Dendritic cell treated with granulocyte-macrophage colony-stimulating factor and Interleukin-4, amounts not matched to agents 40 ng/mL and 50 ng/mL, for 4 days (primary cell): ENCODE results near the gene TSPAN5.

Experiments
- H3K27ac Mint-ChIP-seq: one replicate; pipeline ENCODE4 v1.8.0; 2022; ENCODE audit warnings: mild to moderate bottlenecking, mixed read lengths
- H3K27me3 Mint-ChIP-seq: one replicate; pipeline ENCODE4 v1.8.0; 2022; ENCODE audit warnings: mild to moderate bottlenecking, mixed read lengths
- H3K36me3 Mint-ChIP-seq: one replicate; pipeline ENCODE4 v1.8.0; 2022; ENCODE audit warnings: low read depth, mixed read lengths
- H3K4me1 Mint-ChIP-seq: one replicate; pipeline ENCODE4 v1.8.0; 2022; ENCODE audit warnings: low read depth, mixed read lengths
- H3K4me3 Mint-ChIP-seq: one replicate; pipeline ENCODE4 v1.8.0; 2022; ENCODE audit warnings: mild to moderate bottlenecking, moderate library complexity, mixed read lengths
- H3K9me3 Mint-ChIP-seq: one replicate; pipeline ENCODE4 v1.8.0; 2022; ENCODE audit warnings: mixed read lengths
- intact Hi-C: fragments of 100-400 bp; cut with micrococcal nuclease; formaldehyde crosslinking; loops from one replicate; pipeline ENCODE4 v1.15.0; 2022

Gene TSPAN5

DNA sequence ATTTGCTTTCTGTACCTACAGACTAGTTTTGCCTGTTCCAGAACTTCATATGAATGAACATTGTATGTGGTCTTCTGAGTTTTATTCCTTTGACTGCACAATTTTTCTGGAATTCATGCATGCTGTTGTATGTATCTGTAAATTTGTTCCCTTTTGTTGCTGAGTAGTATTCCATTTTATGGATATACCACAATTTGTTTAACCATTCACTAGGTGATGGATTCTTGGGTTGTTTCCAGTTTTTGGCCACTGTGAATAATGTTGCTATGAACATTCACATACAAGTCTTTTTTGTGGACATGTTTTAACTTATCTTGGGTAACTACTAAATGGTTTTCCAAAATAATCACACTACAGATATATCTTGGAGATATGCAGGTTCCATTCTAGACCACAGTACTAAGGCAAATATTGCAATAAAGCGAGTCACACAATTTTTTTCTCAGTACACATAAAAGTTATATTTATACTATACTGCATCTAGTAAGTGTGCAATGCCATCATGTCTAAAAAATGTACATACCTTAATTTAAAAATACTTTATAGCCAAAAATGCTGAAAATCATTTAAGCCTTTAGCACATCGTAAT is 58.7 kb downstream of the TSPAN5 start:
- no peak overlapping the region for H3K4me3 Mint-ChIP-seq
- no peaks in the 10 kb centered on the region for H3K4me1 Mint-ChIP-seq
- no peaks in the 10 kb centered on the region for H3K36me3 Mint-ChIP-seq
- no peak overlapping the region for H3K27ac Mint-ChIP-seq
- intact Hi-C loops, result no loop called here
- H3K9me3 Mint-ChIP-seq, result peaks cover 38% of the 10 kb centered on the region
- no peaks in the 10 kb centered on the region for H3K27me3 Mint-ChIP-seq

DNA sequence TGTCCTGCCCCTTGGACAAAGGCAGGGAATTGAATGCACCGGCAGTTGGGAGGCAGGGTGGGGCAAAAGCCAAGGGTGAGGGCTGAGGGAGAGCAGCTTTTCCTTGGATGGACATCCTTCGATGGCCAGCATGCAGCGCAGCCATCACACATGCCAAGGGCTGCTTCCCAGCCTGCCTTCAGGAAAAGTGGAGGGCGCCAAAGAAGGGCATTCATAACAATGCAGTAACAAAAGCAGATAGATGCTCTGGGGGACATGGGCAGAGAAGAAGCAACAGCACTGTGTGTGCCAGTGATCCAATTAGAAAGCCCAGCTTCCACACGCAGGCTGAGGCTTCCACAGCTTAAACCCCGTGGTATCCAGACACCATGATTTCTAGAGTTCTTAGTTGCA is 71.5 kb downstream of the TSPAN5 start:
- Mint-ChIP-seq H3K4me3 (no peak overlapping the region), H3K9me3 (no peaks in the 10 kb centered on the region), H3K36me3 (no peaks in the 10 kb centered on the region), H3K27ac (no peak overlapping the region), H3K27me3 (no peaks in the 10 kb centered on the region), H3K4me1 (no peaks in the 10 kb centered on the region)
- intact Hi-C loops, result no loop called here

DNA sequence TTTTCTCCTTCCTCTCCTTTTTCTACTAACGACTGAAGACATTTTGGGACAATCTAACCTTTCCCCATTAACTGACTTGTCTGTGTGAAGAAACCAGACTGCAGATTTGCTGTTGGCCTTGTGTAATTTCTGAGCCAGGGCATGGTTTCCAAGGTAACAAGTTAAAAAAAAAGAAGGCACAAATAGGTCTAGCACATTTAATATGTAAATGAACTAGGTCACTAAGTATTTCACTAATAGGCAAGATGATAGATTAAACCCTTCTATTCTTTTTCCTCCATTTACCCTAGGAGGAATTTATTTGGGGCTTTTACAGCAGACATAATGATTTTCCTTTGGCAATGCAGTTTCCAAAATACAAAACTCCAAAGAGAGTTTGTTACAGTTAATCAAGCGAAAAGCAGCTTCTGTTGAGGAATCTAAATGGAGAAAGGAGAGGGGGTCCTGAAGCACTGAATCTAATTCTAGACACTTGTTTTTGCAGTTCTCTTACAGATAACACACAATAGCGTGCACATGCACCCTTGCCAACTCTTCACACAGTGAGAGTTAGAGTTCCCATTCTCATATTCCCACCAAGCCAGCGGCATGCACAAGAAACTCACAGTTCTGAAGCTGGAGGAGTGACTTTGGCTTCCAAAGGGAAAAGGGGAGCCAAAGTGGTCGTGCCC is 72.0 kb downstream of the TSPAN5 start:
- Mint-ChIP-seq H3K27me3 (no peaks in the 10 kb centered on the region), H3K27ac (no peak overlapping the region), H3K36me3 (no peaks in the 10 kb centered on the region), H3K4me1 (no peaks in the 10 kb centered on the region), H3K4me3 (no peak overlapping the region), H3K9me3 (no peaks in the 10 kb centered on the region)
- intact Hi-C loops, result no loop called here

DNA sequence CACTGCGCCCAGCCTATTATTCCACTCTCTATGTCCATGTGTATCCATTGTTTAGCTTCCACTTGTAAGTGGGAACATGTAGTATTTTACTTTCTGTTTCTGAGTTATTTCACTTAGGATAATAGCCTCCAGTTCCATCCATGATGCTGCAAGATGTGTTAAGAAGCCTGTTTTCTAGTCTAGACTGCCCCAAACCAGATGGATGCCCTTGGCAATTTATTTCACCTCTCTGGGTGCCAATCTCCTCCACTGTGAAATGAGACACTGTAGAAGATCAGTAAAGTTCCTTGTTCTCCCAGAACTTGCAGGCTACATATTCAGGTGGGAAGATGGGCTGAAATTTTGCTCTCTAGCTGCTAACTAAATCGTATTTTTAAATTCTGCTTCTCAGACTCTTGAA is 72.8 kb downstream of the TSPAN5 start:
- intact Hi-C loops, result no loop called here
- H3K27ac Mint-ChIP-seq, result no peak overlapping the region
- H3K4me3 Mint-ChIP-seq, result no peak overlapping the region
- peaks cover 2% of the 10 kb centered on the region for H3K4me1 Mint-ChIP-seq
- no peaks in the 10 kb centered on the region for H3K36me3 Mint-ChIP-seq
- H3K9me3 Mint-ChIP-seq, result no peaks in the 10 kb centered on the region
- no peaks in the 10 kb centered on the region for H3K27me3 Mint-ChIP-seq

DNA sequence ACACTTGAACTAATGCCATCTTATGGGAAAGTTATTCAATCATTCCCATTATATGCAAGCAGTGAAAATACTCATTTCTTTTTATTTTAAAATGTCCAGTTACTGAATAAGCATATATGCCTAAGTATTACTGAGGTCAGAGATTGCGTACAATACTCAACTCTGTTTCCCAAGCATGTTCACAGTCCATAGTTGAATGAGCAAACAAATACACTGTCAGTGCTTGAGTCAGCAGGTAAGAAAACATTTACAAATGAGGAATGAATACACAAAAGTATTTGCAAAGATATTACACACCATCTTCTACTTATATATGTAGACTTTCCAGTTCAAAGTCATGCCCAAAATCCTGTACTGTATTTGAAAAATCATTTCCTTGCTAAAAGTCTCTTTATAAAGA is 74.1 kb downstream of the TSPAN5 start:
- Mint-ChIP-seq H3K27ac (no peak overlapping the region), H3K9me3 (no peaks in the 10 kb centered on the region), H3K27me3 (no peaks in the 10 kb centered on the region), H3K4me3 (no peak overlapping the region), H3K36me3 (no peaks in the 10 kb centered on the region), H3K4me1 (peaks cover 7% of the 10 kb centered on the region)
- intact Hi-C loops, result no loop called here

DNA sequence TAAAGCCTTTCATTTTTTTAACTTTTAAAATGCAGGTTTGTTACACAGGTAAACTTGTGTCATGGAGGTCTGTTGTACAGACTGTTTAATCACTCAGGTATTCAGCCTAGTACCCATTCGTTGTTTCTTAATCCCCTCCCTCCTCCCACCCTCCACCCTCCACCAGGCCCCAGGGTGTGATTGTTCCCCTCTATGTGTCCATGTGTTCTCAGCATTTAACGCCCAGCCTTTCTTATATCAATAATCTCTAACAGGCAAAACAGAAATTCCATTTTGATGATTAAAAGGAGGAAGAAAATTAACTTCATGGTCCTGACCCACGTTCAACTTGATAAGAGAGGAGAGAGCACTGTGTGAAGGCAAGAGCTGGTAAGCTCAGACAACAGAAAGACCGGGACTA is 75.1 kb downstream of the TSPAN5 start:
- Mint-ChIP-seq H3K4me3 (no peak overlapping the region), H3K4me1 (peaks cover 7% of the 10 kb centered on the region), H3K27ac (no peak overlapping the region), H3K27me3 (no peaks in the 10 kb centered on the region), H3K9me3 (no peaks in the 10 kb centered on the region), H3K36me3 (no peaks in the 10 kb centered on the region)
- intact Hi-C loops, result no loop called here

DNA sequence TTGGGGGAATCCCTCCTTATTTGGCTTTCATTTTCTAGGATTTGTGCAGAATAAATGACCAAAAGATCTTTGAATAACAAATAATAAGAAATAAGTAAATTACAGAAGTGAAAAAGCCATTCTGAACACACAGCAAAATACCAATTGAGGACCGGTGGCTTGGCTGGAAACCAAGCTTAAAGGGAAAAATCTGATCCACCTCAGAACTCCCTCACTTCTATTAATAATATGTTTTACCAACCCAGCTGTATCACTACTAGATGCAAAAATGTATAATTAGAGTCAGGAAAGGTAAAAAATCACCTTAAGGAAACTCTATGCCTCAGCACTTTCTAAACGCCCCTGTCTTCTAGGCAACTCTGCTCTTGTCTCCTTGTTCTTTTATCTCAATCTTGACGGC is 77.3 kb downstream of the TSPAN5 start:
- intact Hi-C loops, result no loop called here
- Mint-ChIP-seq H3K4me1 (peaks cover 7% of the 10 kb centered on the region), H3K9me3 (no peaks in the 10 kb centered on the region), H3K36me3 (no peaks in the 10 kb centered on the region), H3K4me3 (no peak overlapping the region), H3K27me3 (no peaks in the 10 kb centered on the region), H3K27ac (no peak overlapping the region)

DNA sequence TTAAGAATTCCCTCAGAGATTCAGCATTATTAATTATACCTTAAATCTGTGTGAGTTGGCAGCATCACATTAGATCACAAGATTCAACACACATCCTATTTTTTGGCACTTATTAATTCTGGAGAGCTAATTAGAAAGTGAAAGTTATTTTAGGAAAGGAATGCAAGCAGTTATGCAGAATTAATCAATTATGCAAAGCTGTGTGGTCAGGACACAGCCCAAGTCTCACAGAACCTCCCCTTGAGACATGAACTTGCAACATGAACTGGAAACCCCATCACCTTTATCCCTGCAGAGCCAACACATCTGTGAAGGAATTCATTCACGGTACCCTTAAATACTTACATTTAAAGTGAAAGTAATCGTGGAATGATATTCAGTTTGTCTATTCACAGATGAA is 80.5 kb downstream of the TSPAN5 start:
- H3K9me3 Mint-ChIP-seq, result no peaks in the 10 kb centered on the region

DNA sequence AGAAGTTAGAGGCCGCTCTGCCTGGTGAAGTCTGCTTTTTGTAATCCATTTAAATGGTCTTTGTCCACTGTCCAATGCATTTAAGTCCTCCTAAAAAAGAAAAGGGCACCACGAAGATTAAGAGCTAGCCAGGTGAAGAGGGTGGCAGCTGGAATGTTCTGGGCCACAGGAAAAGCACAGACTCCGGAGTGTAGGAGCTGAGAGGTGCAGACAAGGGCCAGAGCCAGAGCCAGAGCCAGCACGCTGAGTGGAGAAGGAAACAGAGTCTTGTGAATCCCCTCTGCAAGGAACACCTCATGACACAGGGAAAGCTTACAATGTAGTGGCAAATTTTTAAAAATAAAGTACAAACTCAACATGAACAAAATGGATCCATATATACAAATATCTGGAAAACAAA is 83.6 kb downstream of the TSPAN5 start:
- H3K9me3 Mint-ChIP-seq, result no peaks in the 10 kb centered on the region
- no peaks in the 10 kb centered on the region for H3K27me3 Mint-ChIP-seq
- H3K4me3 Mint-ChIP-seq, result no peak overlapping the region
- no peaks in the 10 kb centered on the region for H3K36me3 Mint-ChIP-seq
- intact Hi-C loops, result no loop called here
- H3K4me1 Mint-ChIP-seq, result peaks cover 3% of the 10 kb centered on the region
- H3K27ac Mint-ChIP-seq, result no peak overlapping the region

More for the DNA sequence above, 80.5 kb downstream of the TSPAN5 start:
- Mint-ChIP-seq H3K27ac (no peak overlapping the region), H3K36me3 (no peaks in the 10 kb centered on the region), H3K4me3 (no peak overlapping the region), H3K27me3 (no peaks in the 10 kb centered on the region), H3K4me1 (peaks cover 7% of the 10 kb centered on the region)
- intact Hi-C loops, result no loop called here

DNA sequence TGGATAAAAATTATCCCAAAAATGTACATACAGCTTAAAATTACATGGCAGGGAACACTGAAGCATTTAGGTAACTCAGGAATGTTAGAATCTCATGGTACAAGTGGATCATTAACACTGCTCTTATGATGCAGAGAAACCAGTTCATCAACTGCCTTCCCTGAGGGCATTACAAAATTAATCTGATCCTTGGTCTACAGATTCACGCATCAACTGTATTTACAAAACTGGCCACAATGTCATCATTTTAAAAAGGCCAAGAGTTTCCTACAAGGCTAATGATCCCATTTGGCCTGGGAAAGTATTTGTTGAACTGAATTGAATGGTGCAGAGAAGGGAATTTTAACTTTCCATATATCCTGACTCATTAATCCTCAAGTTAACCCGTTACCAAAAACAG is 84.6 kb downstream of the TSPAN5 start:
- intact Hi-C loops, result no loop called here
- H3K36me3 Mint-ChIP-seq, result no peaks in the 10 kb centered on the region

DNA sequence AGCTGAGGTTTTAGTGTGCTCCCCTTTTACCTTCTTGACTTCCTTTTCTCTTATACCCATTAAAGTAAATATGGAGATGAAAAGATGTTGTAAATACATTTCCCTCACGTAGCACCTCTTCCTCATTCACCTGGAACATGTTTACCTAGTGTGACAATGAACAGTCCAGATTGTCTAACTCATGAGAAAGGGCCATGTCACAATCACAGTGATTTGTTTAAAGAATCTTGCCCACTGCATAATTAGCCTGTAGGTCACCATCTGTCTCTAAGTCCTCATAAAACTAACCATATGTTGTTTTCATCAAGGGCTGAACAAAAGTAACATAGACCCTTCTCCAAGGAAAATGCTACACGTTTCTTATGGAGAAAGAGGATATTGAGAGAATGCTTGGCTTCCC is 85.7 kb downstream of the TSPAN5 start:
- Mint-ChIP-seq H3K9me3 (no peaks in the 10 kb centered on the region), H3K27ac (no peak overlapping the region), H3K4me1 (peaks cover 3% of the 10 kb centered on the region), H3K27me3 (no peaks in the 10 kb centered on the region), H3K36me3 (no peaks in the 10 kb centered on the region), H3K4me3 (no peak overlapping the region)
- intact Hi-C loops, result no loop called here

More for the DNA sequence above, 84.6 kb downstream of the TSPAN5 start:
- Mint-ChIP-seq H3K9me3 (no peaks in the 10 kb centered on the region), H3K4me1 (peaks cover 3% of the 10 kb centered on the region), H3K4me3 (no peak overlapping the region), H3K27me3 (no peaks in the 10 kb centered on the region), H3K27ac (no peak overlapping the region)

DNA sequence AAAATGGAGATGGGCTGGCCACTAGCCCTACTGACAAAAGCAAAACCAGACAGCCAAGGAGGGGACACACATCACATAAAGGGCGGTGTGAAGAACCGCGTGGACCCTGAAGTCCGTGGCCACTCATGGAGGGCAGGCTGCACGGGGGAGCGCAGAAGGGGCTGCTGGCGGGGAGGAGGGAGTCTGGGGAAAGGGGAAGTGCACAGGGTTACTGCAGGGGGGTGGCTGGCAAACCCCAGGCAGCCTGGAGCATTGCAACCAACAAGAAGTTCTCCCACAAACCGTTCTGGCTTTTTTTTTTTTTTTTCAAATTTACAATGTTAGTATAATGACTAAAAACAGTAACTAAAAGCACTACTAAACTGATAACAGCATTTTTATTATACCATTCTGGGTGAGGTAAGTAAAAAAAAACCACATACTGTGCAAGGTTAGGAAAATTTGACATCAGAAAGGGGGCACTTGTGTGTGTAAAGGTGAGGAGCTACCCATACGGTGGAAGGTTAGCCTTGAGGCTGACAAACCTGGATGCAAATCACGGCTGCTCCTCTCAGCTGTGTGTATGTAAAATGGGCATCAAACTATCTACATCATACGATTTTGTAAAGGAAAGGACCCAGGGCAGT is 87.1 kb downstream of the TSPAN5 start:
- H3K27ac Mint-ChIP-seq, result no peak overlapping the region
- intact Hi-C loops, result no loop called here
- no peak overlapping the region for H3K4me3 Mint-ChIP-seq
- no peaks in the 10 kb centered on the region for H3K27me3 Mint-ChIP-seq
- H3K4me1 Mint-ChIP-seq, result peaks cover 3% of the 10 kb centered on the region
- no peaks in the 10 kb centered on the region for H3K9me3 Mint-ChIP-seq
- H3K36me3 Mint-ChIP-seq, result no peaks in the 10 kb centered on the region

DNA sequence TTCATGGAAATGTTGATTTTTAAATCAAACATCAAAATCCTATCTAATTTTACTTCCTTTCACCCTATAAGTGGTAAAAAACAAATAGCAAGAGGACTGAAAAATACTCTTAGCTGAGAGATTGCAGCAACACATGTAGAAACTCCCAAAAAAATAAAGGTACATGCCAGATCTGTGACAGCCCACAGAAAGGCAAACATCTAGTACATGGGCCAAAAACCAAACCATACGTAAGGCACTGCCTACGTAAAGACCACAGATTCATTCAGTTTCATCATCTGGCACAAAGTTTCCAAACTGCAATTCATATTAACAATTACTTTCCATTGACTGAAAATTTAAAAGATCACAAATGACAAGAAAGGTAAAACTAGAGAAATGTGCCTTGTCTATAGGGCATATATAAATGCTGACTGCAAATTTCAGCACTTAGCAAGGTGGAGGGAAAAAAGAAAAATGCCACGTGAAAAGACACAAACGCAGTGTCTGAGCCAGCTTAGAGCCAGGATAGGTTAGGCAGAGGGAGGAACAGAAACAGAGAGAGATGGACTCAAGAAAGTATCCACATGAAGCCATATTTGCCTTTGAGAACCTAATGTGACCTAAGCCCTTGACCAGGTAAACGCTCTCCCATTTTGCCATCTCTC is 88.1 kb downstream of the TSPAN5 start:
- no peaks in the 10 kb centered on the region for H3K27me3 Mint-ChIP-seq
- no peak overlapping the region for H3K27ac Mint-ChIP-seq
- peaks cover 3% of the 10 kb centered on the region for H3K4me1 Mint-ChIP-seq
- H3K36me3 Mint-ChIP-seq, result no peaks in the 10 kb centered on the region
- intact Hi-C loops, result no loop called here
- H3K9me3 Mint-ChIP-seq, result no peaks in the 10 kb centered on the region
- H3K4me3 Mint-ChIP-seq, result no peak overlapping the region

DNA sequence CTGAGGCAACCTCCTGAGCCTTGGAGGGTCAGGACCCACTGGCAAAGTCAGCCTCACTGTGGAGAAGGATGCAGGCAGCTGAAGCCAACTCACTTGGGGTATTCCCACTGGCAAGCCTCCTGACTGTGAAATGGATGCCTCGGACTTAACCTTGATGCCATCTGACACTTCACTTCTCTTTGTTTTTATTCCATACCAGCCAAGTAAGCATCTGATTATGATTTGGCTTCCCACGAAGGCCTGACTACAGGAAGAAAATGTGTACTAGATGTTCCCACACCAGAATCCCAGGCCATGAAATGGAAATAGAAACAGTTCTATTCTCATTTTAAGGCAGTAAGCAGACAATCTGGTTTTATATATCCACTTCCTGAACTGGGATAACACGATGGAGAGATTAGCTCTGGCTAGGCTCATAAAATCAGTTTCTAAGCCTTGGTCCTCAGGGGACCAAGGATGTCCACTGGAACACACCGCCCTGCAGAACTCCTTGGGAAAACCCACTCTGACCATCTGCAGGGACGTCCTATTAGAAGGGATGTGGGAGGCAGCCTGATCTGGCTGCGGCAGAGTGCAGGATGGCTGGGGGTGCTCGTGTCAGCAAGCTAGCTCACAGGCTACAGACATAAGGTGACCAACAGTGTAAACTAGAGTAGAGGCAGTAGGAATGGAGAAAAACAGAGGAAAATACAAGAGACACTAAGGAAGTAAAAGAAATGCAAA is 89.3 kb downstream of the TSPAN5 start:
- intact Hi-C loops, result no loop called here
- Mint-ChIP-seq H3K36me3 (no peaks in the 10 kb centered on the region), H3K27ac (no peak overlapping the region), H3K27me3 (no peaks in the 10 kb centered on the region), H3K4me1 (peaks cover 3% of the 10 kb centered on the region), H3K4me3 (no peak overlapping the region), H3K9me3 (no peaks in the 10 kb centered on the region)
